Heart right ventricle (tissue), 16 donors: Measurements from ENCODE around the gene CLEC7A. TPM values are rescaled to one million over a fixed set of nuclear protein-coding genes. Genes with fewer than 3 reads are reported as not detected.

Experiments used
- ATAC-seq, 8 donors: fragments of 200-7000 bp; cut with Tn5 transposase; one replicate each; pipeline ENCODE4 v1.9.1; 2020; ENCODE audit warnings: mild to moderate bottlenecking in 8 of 8, moderate library complexity in 8 of 8, moderate number of reproducible peaks in 1 of 8
- DNase-seq, 2 donors: peaks; one replicate each; pipeline ENCODE4 v3.0.0-alpha.2; 2020
- H3K27ac ChIP-seq, 10 donors: fragments of 200-600 bp; sonication (generic) in 2 of 10; one replicate each; pipeline versions ENCODE4 v1.5.0 to v1.8.0; 2020 to 2022; ENCODE audit warnings: mild to moderate bottlenecking in 3 of 10
- H3K27me3 ChIP-seq, 7 donors: fragments of 200-600 bp; one replicate each; pipeline ENCODE4 v1.8.0; 2021 to 2022; ENCODE audit warnings: mild to moderate bottlenecking in 2 of 7
- H3K36me3 ChIP-seq, 9 donors: fragments of 200-600 bp; sonication (generic) in 1 of 9; one replicate each; pipeline versions ENCODE4 v1.5.0 to v1.8.0; 2020 to 2022; ENCODE audit warnings: mild to moderate bottlenecking in 2 of 9
- H3K4me1 ChIP-seq, 9 donors: fragments of 200-600 bp; sonication (generic) in 1 of 9; one replicate each; pipeline versions ENCODE4 v1.5.0 to v1.8.0; 2020 to 2022; ENCODE audit warnings: mild to moderate bottlenecking in 4 of 9
- H3K4me3 ChIP-seq, 10 donors: fragments of 200-600 bp; sonication (generic) in 2 of 10; one replicate each; pipeline versions ENCODE4 v1.5.0 to v1.8.0; 2020 to 2022; ENCODE audit warnings: mild to moderate bottlenecking in 7 of 10, moderate library complexity in 2 of 10
- H3K9me3 ChIP-seq, 11 donors: fragments of 200-600 bp in 10 of 11; sonication (generic) in 2 of 11; one replicate each; pipeline versions ENCODE4 v1.5.0 to v1.8.0; 2013 to 2022; ENCODE audit warnings: mild to moderate bottlenecking in 2 of 11, control low read depth in 1 of 11, moderate library complexity in 1 of 11
- WGBS, 2 donors: extraction: QIAGEN DNeasy Blood & Tissue Kit; methylation state at CpG; one replicate each; pipeline ENCODE4 v1.1.7; 2013; ENCODE audit warnings: inconsistent platforms in 1 of 2; 5-methylcytosine and 5-hydroxymethylcytosine counted together
- intact Hi-C, 10 donors: fragments of 100-400 bp; cut with DNase I; formaldehyde crosslinking; loops; one replicate each; pipeline versions ENCODE4 v1.11.1 to v1.14.2; 2022
- polyA plus RNA-seq, 2 donors: library from polyadenylated mRNA; stranded (reverse); fragments of 200-250 nt; gene quantifications; one replicate each; pipeline ENCODE4 v1.2.3, GENCODE V29; 2013
- total RNA-seq, 10 donors: library from RNA; stranded (reverse); fragmentation: NEBNext Ultra II Directional in 3 of 10; extraction: Animal tissue kit (Norgen Biotek cat#: 25700) in 3 of 10; gene quantifications; one replicate each; pipeline versions ENCODE4 v1.2.1 to v1.2.4, GENCODE V29; 2021 to 2023
- TF ChIP-seq, protein P1 (sequence below), 9 donors: fragments of 200-600 bp; sonication (generic) in 2 of 9; IDR thresholded peaks; one replicate each; pipeline versions ENCODE4 v1.5.0 to v1.8.0; 2021 to 2022; ENCODE audit warnings: antibody characterized with exemption in 9 of 9, mild to moderate bottlenecking in 5 of 9, moderate library complexity in 1 of 9
- donor health status: Arrhythmogenic right ventricular cardiomyopathy.
- donor health status: ischemic (EF 13 %, LVEDD 7.1; RV severe dilation, severe dysfunction).
- donor health status: healthy with polysubstance abuse.
- donor health status: DM: no; HTN: yes; CAD: no.
- donor health status: DM: no; HTN: no; CAD: no.
- donor health status: ischemic (EF 25% LVEDD 6.9; RV normal size, moderate dysfunction).
- donor health status: ischemic (EF 25% LVEDD 5.7; RV mildly dilated, moderate dysfunction).
- donor health status: healthy.
- donor health status: DM: yes; HTN: yes; CAD: no.
- donor health status: Ischemic cardiomyopathy.
- donor health status: ischemic (EF 35%, LVEDD 5.7; RV mildly dilated, moderate dysfunction).
- donor health status: nonischemic (EF 11% LVEDD 7.7; RV severe dilation, severe dysfunction).
- donor health status: DM: yes; HTN: yes; CAD: no.
- donor health status: PGD.
- donor health status: ischemic (EF 29% LVEDD 5.4; RV normal size, mild dysfunction).
- donor health status: nonischemic (EF 23%, LVEDD 6.1; RV moderate dilation, normal function).

CLEC7A gene
- total and polyA plus RNA-seq, 12 donors: 0.94 to 15.2 (median 1.8) TPM

DNA sequence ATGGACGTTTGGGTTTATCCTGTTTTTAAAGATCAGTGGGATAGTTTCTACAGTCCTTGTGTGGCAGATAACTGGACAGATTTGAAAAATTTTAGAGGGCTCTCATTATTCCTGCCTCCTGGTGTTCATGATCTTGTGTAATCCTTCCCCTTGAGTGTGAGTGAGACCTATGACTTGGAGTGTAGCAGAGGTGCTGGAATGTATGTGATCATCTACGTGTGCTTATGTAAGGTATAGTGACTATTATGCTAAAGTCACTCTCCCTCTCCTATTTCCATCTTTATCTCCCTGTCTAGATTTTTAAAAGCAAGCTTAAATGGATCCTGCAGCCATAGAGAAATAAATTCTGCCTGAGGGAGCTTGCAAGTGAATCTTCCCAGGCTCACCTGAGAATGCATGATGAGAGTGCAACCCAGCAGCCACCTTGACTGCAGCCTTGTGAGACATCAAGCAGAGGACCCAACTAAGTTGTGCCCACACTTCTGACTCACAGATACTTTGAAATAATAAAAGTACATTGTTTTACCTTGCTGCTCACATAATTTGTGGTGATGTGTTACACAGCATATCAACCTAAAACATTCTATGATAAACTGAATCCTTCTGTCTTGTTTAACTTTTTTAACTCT lies 45.1 kb upstream of the CLEC7A start:
- no peak for ATAC-seq

DNA sequence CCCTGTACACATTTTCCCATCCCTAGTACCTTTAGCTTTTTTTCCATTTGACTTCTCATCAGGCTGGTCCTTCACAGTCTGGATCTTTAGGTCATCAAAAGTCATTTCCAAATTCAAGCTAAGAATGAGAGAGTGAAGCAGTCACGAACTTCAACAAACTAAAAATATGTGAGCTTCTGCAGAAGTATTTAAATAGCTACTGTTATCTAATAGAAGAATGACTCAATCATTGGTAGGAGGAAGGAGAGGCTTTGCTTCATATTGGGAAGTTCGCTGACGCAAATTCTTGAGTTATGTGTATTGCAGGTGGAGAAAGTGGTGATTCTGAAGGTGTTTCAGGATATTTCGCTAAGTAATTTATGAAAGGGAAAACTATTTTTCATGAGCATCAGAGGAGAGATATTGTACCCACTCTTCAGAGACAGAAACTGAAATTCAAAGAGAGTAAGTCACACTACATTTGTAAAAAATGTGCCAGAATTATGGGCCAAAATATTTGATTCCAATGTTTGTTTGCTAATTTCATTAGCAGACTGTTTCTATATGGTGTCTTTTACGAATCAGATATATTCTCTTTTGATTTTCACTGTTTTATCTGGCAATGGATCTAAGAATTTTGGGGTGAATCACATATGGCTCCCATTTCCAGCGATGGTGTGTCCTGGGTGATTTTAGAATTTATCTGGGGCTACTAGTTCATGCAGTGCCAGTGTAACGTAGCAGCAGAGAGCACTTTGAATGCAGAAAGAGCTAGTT lies 42.2 kb upstream of the CLEC7A start, which contains the start of gene OLR1:
Gene OLR1, minus strand, starts transcription at position 160 of the 756 bp plus-strand sequence. Its CDS starts 55 bp downstream, at position 105.
- intact Hi-C loops: no loop called here
- no peaks in the 10 kb centered on the region for H3K36me3 ChIP-seq
- 62 to 67% methylated on average over 7 of the region's 7 CpGs for WGBS, 2 donors

More for the DNA sequence above, 45.1 kb upstream of the CLEC7A start:
- intact Hi-C loops: no loop called here
- WGBS, 2 donors: 71 to 75% methylated on average over 2 of the region's 2 CpGs
- H3K27ac ChIP-seq: no peak overlapping the region
- H3K36me3 ChIP-seq: no peaks in the 10 kb centered on the region
- no peaks in the 10 kb centered on the region for H3K9me3 ChIP-seq
- H3K27me3 ChIP-seq: peaks cover 0 to 16% (median 0%) of the 10 kb centered on the region in 7 donors
- H3K4me1 ChIP-seq: peaks cover 0 to 11% (median 0%) of the 10 kb centered on the region in 9 donors
- TF ChIP-seq, protein P1, sequence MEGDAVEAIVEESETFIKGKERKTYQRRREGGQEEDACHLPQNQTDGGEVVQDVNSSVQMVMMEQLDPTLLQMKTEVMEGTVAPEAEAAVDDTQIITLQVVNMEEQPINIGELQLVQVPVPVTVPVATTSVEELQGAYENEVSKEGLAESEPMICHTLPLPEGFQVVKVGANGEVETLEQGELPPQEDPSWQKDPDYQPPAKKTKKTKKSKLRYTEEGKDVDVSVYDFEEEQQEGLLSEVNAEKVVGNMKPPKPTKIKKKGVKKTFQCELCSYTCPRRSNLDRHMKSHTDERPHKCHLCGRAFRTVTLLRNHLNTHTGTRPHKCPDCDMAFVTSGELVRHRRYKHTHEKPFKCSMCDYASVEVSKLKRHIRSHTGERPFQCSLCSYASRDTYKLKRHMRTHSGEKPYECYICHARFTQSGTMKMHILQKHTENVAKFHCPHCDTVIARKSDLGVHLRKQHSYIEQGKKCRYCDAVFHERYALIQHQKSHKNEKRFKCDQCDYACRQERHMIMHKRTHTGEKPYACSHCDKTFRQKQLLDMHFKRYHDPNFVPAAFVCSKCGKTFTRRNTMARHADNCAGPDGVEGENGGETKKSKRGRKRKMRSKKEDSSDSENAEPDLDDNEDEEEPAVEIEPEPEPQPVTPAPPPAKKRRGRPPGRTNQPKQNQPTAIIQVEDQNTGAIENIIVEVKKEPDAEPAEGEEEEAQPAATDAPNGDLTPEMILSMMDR (IDR thresholded peaks at IDR 0.05): no peak
- DNase-seq: no peak
- no peak overlapping the region for H3K4me3 ChIP-seq

DNA sequence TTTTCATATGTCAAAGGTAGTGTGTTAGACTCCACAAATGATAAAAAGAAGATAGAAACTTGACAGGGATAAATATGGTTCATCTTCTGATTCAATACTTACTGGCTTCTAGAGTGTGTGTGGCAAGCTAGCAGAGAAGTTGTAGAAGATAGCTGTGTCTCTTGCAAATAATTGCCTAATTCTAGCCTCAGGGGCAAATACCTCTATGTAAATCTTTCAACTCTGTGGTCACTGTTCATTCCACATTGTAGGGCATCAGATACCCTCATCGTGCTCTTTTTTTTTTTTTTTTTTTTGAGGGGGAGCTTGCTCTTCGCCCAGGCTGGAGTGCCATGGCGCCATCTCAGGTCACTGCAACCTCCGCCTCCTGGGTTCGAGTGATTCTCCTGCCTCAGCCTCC lies 40.2 kb upstream of the CLEC7A start:
- Histone ChIP-seq H3K9me3 (no peaks in the 10 kb centered on the region), H3K4me1 (peaks cover 0 to 30% (median 0%) of the 10 kb centered on the region in 9 donors), H3K4me3 (no peak overlapping the region), H3K36me3 (no peaks in the 10 kb centered on the region), H3K27ac (no peak overlapping the region), H3K27me3 (peaks cover 0 to 3% (median 0%) of the 10 kb centered on the region in 7 donors)
- TF ChIP-seq, protein P1 (IDR thresholded peaks at IDR 0.05): no peak
- no peak for ATAC-seq
- intact Hi-C loops: no loop called here
- 90 to 93% methylated on average over 5 of the region's 5 CpGs for WGBS, 2 donors
- no peak for DNase-seq

More for the DNA sequence above, 42.2 kb upstream of the CLEC7A start, which contains the start of gene OLR1:
- H3K27me3 ChIP-seq: peaks cover 0 to 10% (median 0%) of the 10 kb centered on the region in 7 donors
- H3K27ac ChIP-seq: no peak within 1 kb of the TSS
- no peak within 1 kb of the TSS for H3K4me3 ChIP-seq
- TF ChIP-seq, protein P1 (IDR thresholded peaks at IDR 0.05): no peak
- DNase-seq (no peak), ATAC-seq (no peak)
- no peaks in the 10 kb centered on the region for H3K9me3 ChIP-seq
- H3K4me1 ChIP-seq: peaks cover 0 to 23% (median 0%) of the 10 kb centered on the region in 9 donors

DNA sequence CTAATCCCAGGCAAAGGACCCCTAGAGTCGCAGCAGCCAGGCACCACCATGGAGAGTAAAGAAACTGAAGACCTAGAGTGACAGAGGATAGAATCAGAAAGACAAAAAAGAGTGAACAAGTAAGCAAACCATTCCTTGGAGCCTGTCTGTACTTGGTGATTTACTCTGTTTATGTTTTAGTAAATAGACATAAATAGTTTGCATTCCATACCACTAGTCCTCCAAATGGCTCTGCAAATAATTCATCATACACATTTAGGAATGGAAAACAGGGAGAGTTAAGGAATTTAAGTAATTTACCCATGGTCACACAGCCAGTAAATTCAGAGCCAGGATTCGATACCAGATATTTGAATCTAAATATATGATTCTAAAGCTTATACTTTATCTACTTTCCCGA lies 39.1 kb upstream of the CLEC7A start:
- DNase-seq: no peak
- intact Hi-C loops: no loop called here
- Histone ChIP-seq H3K27me3 (peaks cover 0 to 1% (median 0%) of the 10 kb centered on the region in 7 donors), H3K4me1 (peaks cover 0 to 30% (median 0%) of the 10 kb centered on the region in 9 donors), H3K4me3 (no peak overlapping the region), H3K9me3 (no peaks in the 10 kb centered on the region), H3K27ac (no peak overlapping the region), H3K36me3 (no peaks in the 10 kb centered on the region)
- ATAC-seq: no peak
- TF ChIP-seq, protein P1 (IDR thresholded peaks at IDR 0.05): no peak
- 74 to 82% methylated on average over 3 of the region's 3 CpGs for WGBS, 2 donors
